ENCODE results near the gene IKZF3.

Gene IKZF3

GRCh38 chr17:39737206-39737759 lies 126.8 kb downstream of the IKZF3 start:
- Histone ChIP-seq H2AFZ (ENCODE audit: low read depth, low read length) (no peak overlapping the region), H3K4me2 (ENCODE audit: insufficient read depth, low read length) (no peak overlapping the region), H3K4me3 (ENCODE audit: low read depth in 1 of 2, low read length in 2 of 2) (no peak overlapping the region), H3K9me3 (ENCODE audit: insufficient read depth, low read length, severe bottlenecking) (no peaks in the 10 kb centered on the region), H3K79me2 (ENCODE audit: insufficient read depth, low read length) (no peaks in the 10 kb centered on the region), H3K27me3 (ENCODE audit: insufficient read depth, low read length, poor library complexity) (no peaks in the 10 kb centered on the region), H3K4me1 (ENCODE audit: insufficient read depth, low read length) (no peaks in the 10 kb centered on the region), H3K27ac (ENCODE audit: low read length) (no peak overlapping the region), H3K9ac (ENCODE audit: low read depth, low read length) (no peak overlapping the region), H3K36me3 (ENCODE audit: insufficient read depth, low read length) (no peaks in the 10 kb centered on the region), H4K20me1 (ENCODE audit: insufficient read depth, low read length) (no peaks in the 10 kb centered on the region)
- ATAC-seq (ENCODE audit: insufficient read depth, low read depth) (no peak), DNase-seq (no peak)
- TF ChIP-seq EZH2 (IDR thresholded peaks at IDR 0.05; ENCODE audit: borderline replicate concordance, low read depth, low read length, severe bottlenecking): no peak
- TF ChIP-seq CTCF (IDR thresholded peaks at IDR 0.05; ENCODE audit: borderline replicate concordance, extremely low read depth, low read length, poor library complexity, severe bottlenecking): no peak

- H2AFZ ChIP-seq (ENCODE audit: low read depth, low read length): no peak overlapping the region
- no peak overlapping the region for H3K9ac ChIP-seq (ENCODE audit: low read depth, low read length)
- DNase-seq (no peak), ATAC-seq (ENCODE audit: insufficient read depth, low read depth) (no peak)
- H3K4me1 ChIP-seq (ENCODE audit: insufficient read depth, low read length): no peaks in the 10 kb centered on the region
- no peaks in the 10 kb centered on the region for H3K27me3 ChIP-seq (ENCODE audit: insufficient read depth, low read length, poor library complexity)
- no peak overlapping the region for H3K4me2 ChIP-seq (ENCODE audit: insufficient read depth, low read length)
- no peak for TF ChIP-seq CTCF (IDR thresholded peaks at IDR 0.05; ENCODE audit: borderline replicate concordance, extremely low read depth, low read length, poor library complexity, severe bottlenecking)
- no peak for TF ChIP-seq EZH2 (IDR thresholded peaks at IDR 0.05; ENCODE audit: borderline replicate concordance, low read depth, low read length, severe bottlenecking)
- H3K79me2 ChIP-seq (ENCODE audit: insufficient read depth, low read length): no peaks in the 10 kb centered on the region
- no peaks in the 10 kb centered on the region for H4K20me1 ChIP-seq (ENCODE audit: insufficient read depth, low read length)
- no peak overlapping the region for H3K4me3 ChIP-seq (ENCODE audit: low read depth in 1 of 2, low read length in 2 of 2)
- no peak overlapping the region for H3K27ac ChIP-seq (ENCODE audit: low read length)
- H3K36me3 ChIP-seq (ENCODE audit: insufficient read depth, low read length): no peaks in the 10 kb centered on the region
- no peaks in the 10 kb centered on the region for H3K9me3 ChIP-seq (ENCODE audit: insufficient read depth, low read length, severe bottlenecking)
These were observed 127.6 kb downstream of the IKZF3 start for GRCh38 chr17:39736319-39737165.

- DNase-seq (no peak), ATAC-seq (ENCODE audit: insufficient read depth, low read depth) (no peak)
- H3K4me3 ChIP-seq (ENCODE audit: low read depth in 1 of 2, low read length in 2 of 2): no peak overlapping the region
- no peak overlapping the region for H3K9ac ChIP-seq (ENCODE audit: low read depth, low read length)
- no peaks in the 10 kb centered on the region for H3K79me2 ChIP-seq (ENCODE audit: insufficient read depth, low read length)
- TF ChIP-seq EZH2 (IDR thresholded peaks at IDR 0.05; ENCODE audit: borderline replicate concordance, low read depth, low read length, severe bottlenecking) (no peak), CTCF (IDR thresholded peaks at IDR 0.05; ENCODE audit: borderline replicate concordance, extremely low read depth, low read length, poor library complexity, severe bottlenecking) (no peak)
- H3K27ac ChIP-seq (ENCODE audit: low read length): no peak overlapping the region
- peaks cover 2% of the 10 kb centered on the region; the same call in 1 of the 2 replicates for H3K4me1 ChIP-seq (ENCODE audit: insufficient read depth, low read length)
- no peaks in the 10 kb centered on the region for H3K9me3 ChIP-seq (ENCODE audit: insufficient read depth, low read length, severe bottlenecking)
- H3K4me2 ChIP-seq (ENCODE audit: insufficient read depth, low read length): no peak overlapping the region
- no peaks in the 10 kb centered on the region for H3K27me3 ChIP-seq (ENCODE audit: insufficient read depth, low read length, poor library complexity)
- H4K20me1 ChIP-seq (ENCODE audit: insufficient read depth, low read length): no peaks in the 10 kb centered on the region
- H2AFZ ChIP-seq (ENCODE audit: low read depth, low read length): no peak overlapping the region
- H3K36me3 ChIP-seq (ENCODE audit: insufficient read depth, low read length): no peaks in the 10 kb centered on the region
These were observed 128.2 kb downstream of the IKZF3 start for GRCh38 chr17:39735882-39736281.
